GM10248 (cell line): Measurements from ENCODE around the gene RBBP6.

Source experiments
- CTCF ChIA-PET: fragments of 300-600 bp; sonication (Branson Sonifier 250); formaldehyde crosslinking; extraction: SDS; loops from one replicate; lab custom pipeline; 2021; ENCODE audit warnings: antibody characterized with exemption; lab: Yijun Ruan, JAX
- POLR2A ChIA-PET: fragments of 350-650 bp; sonication (Branson Sonifier 250); formaldehyde crosslinking; extraction: SDS; loops from one replicate; lab custom pipeline; 2020; ENCODE audit warnings: antibody characterized with exemption; lab: Yijun Ruan, JAX
- DNase-seq: peaks from one replicate; pipeline ENCODE4 v3.0.0; 2012; ENCODE audit errors: extremely low spot score
- TF ChIP-seq, protein P1 (sequence below): IDR thresholded peaks from 2 replicates; pipeline ENCODE4 v1.5.1; 2012; ENCODE audit warnings: mild to moderate bottlenecking, low read depth; ENCODE audit errors: extremely low read depth, missing control alignments, control extremely low read depth

Gene RBBP6

GRCh38 chr16:24504472-24505345 is 34.7 kb upstream of the RBBP6 start:
- TF ChIP-seq, protein P1, sequence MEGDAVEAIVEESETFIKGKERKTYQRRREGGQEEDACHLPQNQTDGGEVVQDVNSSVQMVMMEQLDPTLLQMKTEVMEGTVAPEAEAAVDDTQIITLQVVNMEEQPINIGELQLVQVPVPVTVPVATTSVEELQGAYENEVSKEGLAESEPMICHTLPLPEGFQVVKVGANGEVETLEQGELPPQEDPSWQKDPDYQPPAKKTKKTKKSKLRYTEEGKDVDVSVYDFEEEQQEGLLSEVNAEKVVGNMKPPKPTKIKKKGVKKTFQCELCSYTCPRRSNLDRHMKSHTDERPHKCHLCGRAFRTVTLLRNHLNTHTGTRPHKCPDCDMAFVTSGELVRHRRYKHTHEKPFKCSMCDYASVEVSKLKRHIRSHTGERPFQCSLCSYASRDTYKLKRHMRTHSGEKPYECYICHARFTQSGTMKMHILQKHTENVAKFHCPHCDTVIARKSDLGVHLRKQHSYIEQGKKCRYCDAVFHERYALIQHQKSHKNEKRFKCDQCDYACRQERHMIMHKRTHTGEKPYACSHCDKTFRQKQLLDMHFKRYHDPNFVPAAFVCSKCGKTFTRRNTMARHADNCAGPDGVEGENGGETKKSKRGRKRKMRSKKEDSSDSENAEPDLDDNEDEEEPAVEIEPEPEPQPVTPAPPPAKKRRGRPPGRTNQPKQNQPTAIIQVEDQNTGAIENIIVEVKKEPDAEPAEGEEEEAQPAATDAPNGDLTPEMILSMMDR, result peak; percentile 72
- ChIA-PET POLR2A (no interaction called here), CTCF (interaction anchor here (0.6 to 6.2 kb wide), 55 partner anchors 10 to 1072 kb away, joined by 3 to 60 read pairs (median 4); partner anchors contain the start of genes EARS2, PLK1 and UBFD1)
- DNase-seq, result peak; percentile 71

- ChIA-PET POLR2A (no interaction called here), CTCF (interaction anchor here (1.0 to 6.2 kb wide), 10 partner anchors 9 to 774 kb away, joined by 3 to 60 read pairs (median 10); no protein-coding TSS in a partner anchor)
- DNase-seq, result no peak
- TF ChIP-seq, protein P1, result no peak
Measured at GRCh38 chr16:24505959-24506358, 33.4 kb upstream of the RBBP6 start.

GRCh38 chr16:24507959-24508480 is 31.3 kb upstream of the RBBP6 start:
- ChIA-PET CTCF (interaction anchor here (1.0 to 6.2 kb wide), 2 partner anchors 7 to 13 kb away, joined by 3 to 60 read pairs; no protein-coding TSS in a partner anchor), POLR2A (no interaction called here)
- TF ChIP-seq, protein P1, result no peak
- DNase-seq, result no peak

DNA sequence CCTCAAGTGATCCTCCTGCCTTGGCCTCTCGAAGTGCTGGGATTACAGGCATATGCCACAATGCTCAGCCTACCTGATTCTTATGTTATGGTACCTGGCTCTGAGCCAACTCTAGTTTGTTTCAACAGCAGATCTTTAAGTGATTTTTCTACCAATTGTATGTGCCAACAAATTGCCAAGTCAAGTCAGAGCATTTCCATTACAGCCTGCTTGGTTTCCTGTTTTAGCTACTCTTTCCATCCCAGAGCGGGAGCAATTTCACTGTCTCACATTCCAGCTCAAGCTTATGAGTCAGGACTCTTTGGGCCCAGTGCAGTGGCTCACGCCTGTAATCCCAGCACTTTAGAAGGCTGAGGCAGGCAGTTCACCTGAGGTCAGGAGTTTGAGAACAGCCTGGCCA is 30.8 kb upstream of the RBBP6 start:
- no peak for DNase-seq
- ChIA-PET POLR2A (no interaction called here), CTCF (interaction anchor here (1.0 to 6.2 kb wide), 2 partner anchors 6 to 13 kb away, joined by 3 to 60 read pairs; no protein-coding TSS in a partner anchor)
- TF ChIP-seq, protein P1, result no peak

GRCh38 chr16:24509536-24509935 is 29.8 kb upstream of the RBBP6 start:
- TF ChIP-seq, protein P1, result no peak
- ChIA-PET CTCF (interaction anchor here (0.5 to 1.2 kb wide), 2 partner anchors 38 to 775 kb away, joined by 3 read pairs; no protein-coding TSS in a partner anchor), POLR2A (no interaction called here)
- DNase-seq, result no peak

GRCh38 chr16:24511174-24511573 is 28.2 kb upstream of the RBBP6 start:
- no peak for DNase-seq
- TF ChIP-seq, protein P1, result no peak
- ChIA-PET POLR2A (no interaction called here), CTCF (no interaction called here)
